GM18502 (cell line): ENCODE data around the gene LRRC23.
A peak's percentile ranks its signal among the peaks of the same experiment; 100 is the strongest.
"Not testable (repeated sequence)": the region's sequence is repeated elsewhere in the genome, so short reads cannot be mapped to it uniquely, and the experiment has no call there.

ENCODE experiments used
- ATAC-seq: cut with Tn5 transposase; IDR thresholded peaks from one replicate; pipeline ENCODE4 v1.9.1; 2021; ENCODE audit warnings: mild to moderate bottlenecking; ENCODE audit not compliant: unreplicated experiment, poor library complexity

The LRRC23 gene

GRCh38 chr12:6872073-6873048 is 32.3 kb upstream of the LRRC23 start:
- peak; percentile 37 for ATAC-seq

GRCh38 chr12:6873094-6874014 is 31.3 kb upstream of the LRRC23 start, which contains the start of gene SPSB2:
TSS of gene SPSB2 (minus strand) at chr12:6873303. CDS start at chr12:6872901, 402 bp downstream.
- peak; percentile 74 for ATAC-seq

- ATAC-seq, result not testable (repeated sequence)
These were observed 30.6 kb upstream of the LRRC23 start for GRCh38 chr12:6874015-6874368.

- not testable (repeated sequence) for ATAC-seq
These were observed 24.8 kb upstream of the LRRC23 start for GRCh38 chr12:6879824-6880223.

- no peak for ATAC-seq
These were observed 21.4 kb upstream of the LRRC23 start for GRCh38 chr12:6883252-6883651.

GRCh38 chr12:6883683-6884082 is 20.9 kb upstream of the LRRC23 start:
- ATAC-seq, result no peak

GRCh38 chr12:6884539-6884938 is 20.1 kb upstream of the LRRC23 start:
- ATAC-seq, result no peak

GRCh38 chr12:6886206-6886999 is 18.2 kb upstream of the LRRC23 start:
- ATAC-seq, result not testable (repeated sequence)

- ATAC-seq, result no peak
These were observed 17.2 kb upstream of the LRRC23 start for GRCh38 chr12:6887460-6887859.

- no peak for ATAC-seq
These were observed 16.3 kb upstream of the LRRC23 start for GRCh38 chr12:6888360-6888759.

GRCh38 chr12:6888794-6889193 is 15.8 kb upstream of the LRRC23 start:
- ATAC-seq, result not testable (repeated sequence)

- not testable (repeated sequence) for ATAC-seq
These were observed 14.6 kb upstream of the LRRC23 start for GRCh38 chr12:6889775-6890573.

- peak; percentile 92 for ATAC-seq
These were observed 13.6 kb upstream of the LRRC23 start for GRCh38 chr12:6890789-6891645.

- ATAC-seq, result no peak
These were observed 13.0 kb upstream of the LRRC23 start for GRCh38 chr12:6891646-6892001.

- ATAC-seq, result not testable (repeated sequence)
These were observed 11.9 kb upstream of the LRRC23 start for GRCh38 chr12:6892683-6893082.

- no peak for ATAC-seq
These were observed 10.3 kb upstream of the LRRC23 start for GRCh38 chr12:6894321-6894720.

GRCh38 chr12:6896846-6897435 is 7.7 kb upstream of the LRRC23 start:
- no peak for ATAC-seq

- ATAC-seq, result no peak
These were observed 5.2 kb upstream of the LRRC23 start for GRCh38 chr12:6899427-6899826.
